ENCODE data around the gene PARP1. TPM values are rescaled to one million over a fixed set of nuclear protein-coding genes. Genes with fewer than 3 reads are reported as not detected.
A peak's percentile ranks its signal among the peaks of the same experiment; 100 is the strongest.
"Not testable (repeated sequence)": the region's sequence is repeated elsewhere in the genome, so short reads cannot be mapped to it uniquely, and the experiment has no call there.

Gene PARP1
- total RNA-seq, 2 experiments from 2014 or later: 532 to 594 TPM

- Histone ChIP-seq H3K36me3 (ENCODE audit: insufficient read depth, low read length) (no peaks in the 10 kb centered on the region), H3K4me3 (ENCODE audit: low read depth, low read length, poor library complexity, severe bottlenecking) (peak overlapping the region; percentile 9), H3K9me2 (ENCODE audit: insufficient read depth, low read length) (no peaks in the 10 kb centered on the region), H3K79me2 (ENCODE audit: insufficient read depth, low read depth, low read length) (no peaks in the 10 kb centered on the region), H3K4me1 (ENCODE audit: insufficient read depth, low read length, poor library complexity, severe bottlenecking) (peaks cover 82% of the 10 kb centered on the region), H3K27ac (ENCODE audit: low read depth, low read length, poor library complexity, severe bottlenecking) (no peak overlapping the region), H2AFZ (ENCODE audit: low read length) (peak overlapping the region; percentile 44; the same call in 1 of the 2 replicates), H3K9me3 (ENCODE audit: low read length) (no peaks in the 10 kb centered on the region), H4K20me1 (ENCODE audit: insufficient read depth, low read length) (no peaks in the 10 kb centered on the region), H3K4me2 (ENCODE audit: low read length) (peak overlapping the region; percentile 54)
- DNase-seq (ENCODE audit: low spot score): peak; percentile 44
- intact Hi-C loops (cut with micrococcal nuclease; ENCODE audit: unreplicated experiment): no loop called here
- CTCF ChIA-PET (ENCODE audit: unreplicated experiment): interaction anchor here (0.6 to 1.7 kb wide), 2 partner anchors 16 to 17 kb away, joined by 3 to 5 read pairs; no protein-coding TSS in a partner anchor
- TF ChIP-seq EZH2phosphoT487 (IDR thresholded peaks at IDR 0.05; ENCODE audit: borderline replicate concordance, low read depth, low read length): no peak
- TF ChIP-seq CTCF (conservative IDR thresholded peaks at IDR 0.05; ENCODE audit: low read length): no peak
- no TSS peak for BruUV-seq (replicated peaks)
- POLR2A ChIA-PET: interaction anchor here (0.5 to 2.1 kb wide), 7 partner anchors 9 to 63 kb away, joined by 3 to 6 read pairs (median 3); partner anchors contain the start of gene PARP1
These were observed 21.0 kb upstream of the PARP1 start for GRCh38 chr1:226428791-226429461.

GRCh38 chr1:226428348-226428747 is 20.5 kb upstream of the PARP1 start:
- Histone ChIP-seq H3K79me2 (ENCODE audit: insufficient read depth, low read depth, low read length) (no peaks in the 10 kb centered on the region), H3K36me3 (ENCODE audit: insufficient read depth, low read length) (no peaks in the 10 kb centered on the region), H4K20me1 (ENCODE audit: insufficient read depth, low read length) (no peaks in the 10 kb centered on the region), H3K27ac (ENCODE audit: low read depth, low read length, poor library complexity, severe bottlenecking) (no peak overlapping the region), H2AFZ (ENCODE audit: low read length) (peak overlapping the region; percentile 44; the same call in 1 of the 2 replicates), H3K4me1 (ENCODE audit: insufficient read depth, low read length, poor library complexity, severe bottlenecking) (peaks cover 78% of the 10 kb centered on the region), H3K4me2 (ENCODE audit: low read length) (peak overlapping the region; percentile 54), H3K9me3 (ENCODE audit: low read length) (no peaks in the 10 kb centered on the region), H3K9me2 (ENCODE audit: insufficient read depth, low read length) (no peaks in the 10 kb centered on the region), H3K4me3 (ENCODE audit: low read depth, low read length, poor library complexity, severe bottlenecking) (no peak overlapping the region)
- CTCF ChIA-PET (ENCODE audit: unreplicated experiment): interaction anchor here (0.6 to 1.7 kb wide), 2 partner anchors 16 to 18 kb away, joined by 3 to 5 read pairs; no protein-coding TSS in a partner anchor
- POLR2A ChIA-PET: interaction anchor here (0.9 to 2.1 kb wide), 6 partner anchors 9 to 64 kb away, joined by 3 to 6 read pairs (median 3); partner anchors contain the start of gene PARP1
- no peak for DNase-seq (ENCODE audit: low spot score)
- intact Hi-C loops (cut with micrococcal nuclease; ENCODE audit: unreplicated experiment): no loop called here
- no TSS peak for BruUV-seq (replicated peaks)
- TF ChIP-seq CTCF (conservative IDR thresholded peaks at IDR 0.05; ENCODE audit: low read length) (no peak), EZH2phosphoT487 (IDR thresholded peaks at IDR 0.05; ENCODE audit: borderline replicate concordance, low read depth, low read length) (no peak)

- H3K4me2 ChIP-seq (ENCODE audit: low read length): peak overlapping the region; percentile 54; the same call in 1 of the 2 replicates
- intact Hi-C loops (cut with micrococcal nuclease; ENCODE audit: unreplicated experiment): no loop called here
- no peak overlapping the region for H3K4me3 ChIP-seq (ENCODE audit: low read depth, low read length, poor library complexity, severe bottlenecking)
- no peak overlapping the region for H3K27ac ChIP-seq (ENCODE audit: low read depth, low read length, poor library complexity, severe bottlenecking)
- no TSS peak for BruUV-seq (replicated peaks)
- no peaks in the 10 kb centered on the region for H3K36me3 ChIP-seq (ENCODE audit: insufficient read depth, low read length)
- no peaks in the 10 kb centered on the region for H3K9me2 ChIP-seq (ENCODE audit: insufficient read depth, low read length)
- ChIA-PET POLR2A (interaction anchor here (1.3 kb wide), 1 partner anchor 10 kb away, joined by 3 read pairs; no protein-coding TSS in a partner anchor), CTCF (ENCODE audit: unreplicated experiment) (no interaction called here)
- peaks cover 68% of the 10 kb centered on the region for H3K4me1 ChIP-seq (ENCODE audit: insufficient read depth, low read length, poor library complexity, severe bottlenecking)
- no peaks in the 10 kb centered on the region for H3K9me3 ChIP-seq (ENCODE audit: low read length)
- TF ChIP-seq EZH2phosphoT487 (IDR thresholded peaks at IDR 0.05; ENCODE audit: borderline replicate concordance, low read depth, low read length) (no peak), CTCF (conservative IDR thresholded peaks at IDR 0.05; ENCODE audit: low read length) (no peak)
- H2AFZ ChIP-seq (ENCODE audit: low read length): no peak overlapping the region
- no peaks in the 10 kb centered on the region for H4K20me1 ChIP-seq (ENCODE audit: insufficient read depth, low read length)
- no peak for DNase-seq (ENCODE audit: low spot score)
- H3K79me2 ChIP-seq (ENCODE audit: insufficient read depth, low read depth, low read length): no peaks in the 10 kb centered on the region
These were observed 19.2 kb upstream of the PARP1 start for GRCh38 chr1:226427131-226427530.

- BruUV-seq (replicated peaks); H2AFZ ChIP-seq (ENCODE audit: low read length); H4K20me1 ChIP-seq (ENCODE audit: insufficient read depth, low read length); DNase-seq (ENCODE audit: low spot score); H3K27ac ChIP-seq (ENCODE audit: low read depth, low read length, poor library complexity, severe bottlenecking); H3K4me2 ChIP-seq (ENCODE audit: low read length); H3K79me2 ChIP-seq (ENCODE audit: insufficient read depth, low read depth, low read length); H3K9me3 ChIP-seq (ENCODE audit: low read length); intact Hi-C loops (cut with micrococcal nuclease; ENCODE audit: unreplicated experiment); H3K36me3 ChIP-seq (ENCODE audit: insufficient read depth, low read length); H3K4me3 ChIP-seq (ENCODE audit: low read depth, low read length, poor library complexity, severe bottlenecking); H3K9me2 ChIP-seq (ENCODE audit: insufficient read depth, low read length): not testable (repeated sequence)
- CTCF ChIA-PET (ENCODE audit: unreplicated experiment): interaction anchor here (1.4 to 2.1 kb wide), 3 partner anchors 11 to 18 kb away, joined by 3 to 16 read pairs (median 9); no protein-coding TSS in a partner anchor
- POLR2A ChIA-PET: interaction anchor here (0.6 to 8.3 kb wide), 7 partner anchors 10 to 91 kb away, joined by 3 to 106 read pairs (median 5); partner anchors contain the start of gene PARP1
- H3K4me1 ChIP-seq (ENCODE audit: insufficient read depth, low read length, poor library complexity, severe bottlenecking): peaks cover 67% of the 10 kb centered on the region
These were observed 18.5 kb upstream of the PARP1 start for GRCh38 chr1:226426395-226426794.
